ENCODE data around the gene COL9A2.

The COL9A2 gene

DNA sequence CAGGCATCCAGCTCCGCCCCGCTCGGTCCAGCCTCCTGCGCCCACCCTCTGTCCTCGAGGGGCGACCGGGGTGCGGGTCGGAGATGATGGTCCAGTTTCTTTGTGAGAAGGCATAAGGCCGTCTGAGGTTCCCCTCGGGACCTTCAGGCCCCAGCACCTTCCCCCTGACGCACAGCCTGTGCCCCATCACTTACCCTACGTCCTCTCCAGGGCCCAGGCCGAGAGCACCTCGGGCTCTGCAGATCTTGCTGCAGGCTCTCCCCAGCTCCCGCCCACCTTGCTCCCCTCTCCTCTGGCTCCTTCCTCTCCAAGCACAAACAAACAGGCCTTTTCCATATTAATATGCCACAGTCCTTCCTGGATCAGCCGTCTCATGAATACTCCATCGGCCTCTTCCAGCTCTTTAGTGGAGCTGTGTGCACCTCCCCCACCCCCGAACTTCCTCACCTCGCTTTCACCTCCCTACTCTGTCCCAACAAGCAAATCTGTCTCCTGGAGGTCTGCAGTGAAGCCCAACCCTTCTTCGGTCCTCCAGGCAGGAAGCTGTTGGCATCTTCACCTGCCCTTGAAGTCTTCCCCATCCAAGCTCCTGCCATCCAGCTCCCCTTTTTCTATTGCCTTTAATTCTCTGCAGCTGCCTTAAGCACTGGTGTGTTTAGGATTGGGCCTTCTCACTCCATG, 448 bp upstream of the COL9A2 start:
- DNase-seq = no peak

DNA sequence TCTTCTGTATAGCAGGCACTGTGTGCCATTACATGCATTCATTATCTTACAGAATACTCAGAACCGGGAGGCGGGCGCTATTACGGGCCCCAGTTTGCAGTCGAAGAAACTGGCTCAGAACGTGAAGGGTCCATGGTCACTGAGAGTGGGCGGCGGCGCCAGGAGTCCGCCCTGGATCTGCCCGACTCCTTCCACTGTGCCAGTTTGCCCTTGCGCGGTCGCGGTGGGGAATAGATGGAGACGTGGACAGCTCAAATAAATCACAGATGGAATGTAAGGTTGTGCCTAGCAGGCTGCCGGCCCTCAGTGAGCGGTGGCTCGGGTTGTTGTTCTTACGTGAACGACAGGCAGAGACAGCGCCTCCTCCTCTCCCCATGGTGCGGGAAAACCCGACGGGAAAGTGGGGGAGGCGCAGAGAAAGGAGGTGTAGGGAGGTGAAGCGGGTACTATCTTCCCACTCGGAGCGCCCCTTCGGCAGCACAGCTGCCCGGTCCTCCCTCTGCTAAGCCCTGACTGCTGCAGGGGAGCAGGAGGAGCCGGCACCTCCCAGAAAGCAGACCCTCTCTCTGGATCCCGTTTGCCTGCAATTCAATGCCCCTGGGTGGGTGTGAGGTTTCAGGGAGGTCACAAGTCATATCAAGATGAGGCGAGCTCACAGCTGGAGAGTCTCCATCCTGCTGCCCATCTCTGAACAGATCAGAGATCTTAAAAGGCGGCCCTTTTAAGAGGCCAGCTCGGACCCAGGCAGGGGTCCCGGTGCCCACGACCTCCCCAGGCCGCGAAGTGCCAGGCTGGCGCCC, 1.1 kb downstream of the COL9A2 start:
- no peak for DNase-seq

DNA sequence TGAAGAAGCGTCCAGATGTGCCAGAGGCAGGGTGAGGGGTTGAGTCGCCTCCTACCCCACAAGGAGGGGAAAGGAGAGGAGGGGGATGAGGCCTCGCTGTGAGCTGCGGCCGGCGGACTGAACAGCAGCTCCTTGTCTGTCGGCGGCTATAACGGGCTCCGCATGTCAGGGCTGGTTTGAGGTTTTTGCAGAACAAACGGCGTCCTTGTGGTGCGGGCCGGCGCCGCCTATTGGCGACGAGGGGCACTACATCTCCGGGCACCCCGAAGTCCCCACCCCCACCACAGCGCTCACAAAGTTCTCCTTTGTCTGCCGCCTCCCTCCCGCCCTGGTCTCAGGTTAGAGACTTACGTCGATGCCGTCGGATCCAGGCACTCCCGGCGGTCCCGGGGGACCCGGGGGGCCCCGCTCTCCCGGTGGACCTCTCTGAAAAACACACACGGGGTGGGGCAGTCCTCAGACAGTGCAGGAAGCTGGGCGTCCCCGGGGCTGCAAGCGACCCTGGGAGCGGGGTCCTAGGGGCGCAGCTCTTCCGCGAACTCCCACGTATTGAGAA, 1.8 kb downstream of the COL9A2 start:
- DNase-seq = no peak

DNA sequence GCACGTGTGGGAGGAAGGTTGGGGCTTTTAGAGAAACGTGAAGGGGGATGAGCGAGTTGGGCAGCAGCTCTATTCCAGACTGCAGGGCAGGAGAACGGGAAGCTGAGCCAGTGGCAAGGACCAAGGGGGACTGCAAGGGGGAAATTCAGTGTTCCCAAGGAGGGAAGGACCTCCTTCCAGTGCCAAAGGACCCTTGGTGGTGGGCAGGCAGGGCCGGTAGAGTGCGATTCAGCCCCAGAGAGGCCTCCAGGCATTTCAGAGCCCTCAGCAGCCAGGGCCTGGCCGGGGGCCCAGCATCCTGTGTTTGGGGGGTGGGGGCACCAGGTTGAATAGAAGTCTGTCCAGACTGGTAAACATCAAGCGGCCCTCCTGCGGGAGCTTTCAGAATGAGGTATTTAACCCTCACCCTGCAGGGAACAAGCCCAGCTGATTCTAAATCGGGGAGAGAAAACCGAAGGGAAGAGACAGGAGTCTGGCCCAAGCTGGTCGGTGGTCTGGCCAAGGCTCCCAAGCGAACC, 2.3 kb downstream of the COL9A2 start:
- no peak for DNase-seq

DNA sequence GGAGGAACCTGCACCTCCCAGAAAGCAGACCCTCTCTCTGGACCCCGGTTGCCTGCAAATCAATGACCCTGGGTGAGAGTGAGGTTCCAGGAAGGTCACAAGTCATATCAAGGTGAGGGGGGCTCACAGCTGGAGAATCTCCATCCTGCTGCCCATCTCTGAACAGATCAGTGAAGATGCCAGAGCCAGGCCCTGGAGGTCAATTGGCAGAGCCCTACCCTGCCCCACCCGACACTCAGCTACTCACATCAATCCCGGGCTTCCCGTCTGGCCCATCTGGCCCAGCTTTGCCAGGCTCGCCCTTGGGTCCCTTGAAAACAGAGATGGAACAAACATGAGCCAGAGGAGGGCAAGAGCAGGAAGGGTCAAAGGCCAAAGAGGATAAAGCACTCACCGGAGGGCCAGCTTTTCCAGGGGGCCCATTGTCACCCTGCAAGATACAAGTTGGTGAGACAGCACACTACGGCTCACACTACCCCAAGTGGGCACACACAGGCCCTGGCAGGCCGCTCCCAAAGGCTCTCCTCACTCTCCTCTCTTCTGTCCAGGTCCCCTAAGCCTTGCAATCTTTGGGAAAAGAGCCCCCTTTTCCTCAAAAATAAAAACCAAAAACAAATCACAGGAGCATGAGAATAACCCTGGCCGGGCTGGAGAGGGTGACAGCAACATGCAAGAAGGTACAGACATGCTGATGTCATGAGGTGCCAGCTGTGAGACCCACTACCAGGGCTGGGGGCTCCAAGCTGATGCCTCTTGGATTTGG, 2.9 kb downstream of the COL9A2 start:
- no peak for DNase-seq

DNA sequence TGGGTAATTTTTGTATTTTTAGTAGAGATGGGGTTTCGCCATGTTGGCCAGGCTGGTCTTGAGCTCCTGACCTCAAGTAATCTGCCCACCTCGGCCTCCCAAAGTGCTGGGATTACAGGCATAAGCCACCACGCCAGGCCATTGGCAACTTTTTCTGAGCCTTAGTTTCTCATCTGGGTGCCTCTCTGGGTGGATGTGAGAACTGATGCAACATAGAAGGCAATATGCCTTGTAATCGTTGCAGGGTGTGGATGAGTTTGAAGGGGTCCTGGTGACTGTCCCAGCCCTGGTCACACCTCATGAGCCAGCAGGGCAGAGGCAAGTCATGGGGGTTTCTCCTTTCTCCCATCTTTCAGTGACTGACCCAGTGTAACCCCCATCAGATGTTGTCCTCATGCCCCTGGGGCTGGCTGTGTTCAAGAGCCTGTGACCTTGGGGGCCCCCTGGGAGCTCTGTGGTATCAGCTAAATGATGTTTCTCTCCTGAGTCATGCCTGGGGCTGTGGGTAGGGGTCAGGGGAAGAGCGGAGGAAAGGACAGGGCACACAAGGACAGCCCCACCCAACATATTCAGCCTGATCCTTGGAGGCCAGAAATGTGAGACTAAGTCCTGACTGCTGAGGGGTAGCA, 3.6 kb downstream of the COL9A2 start:
- no peak for DNase-seq

DNA sequence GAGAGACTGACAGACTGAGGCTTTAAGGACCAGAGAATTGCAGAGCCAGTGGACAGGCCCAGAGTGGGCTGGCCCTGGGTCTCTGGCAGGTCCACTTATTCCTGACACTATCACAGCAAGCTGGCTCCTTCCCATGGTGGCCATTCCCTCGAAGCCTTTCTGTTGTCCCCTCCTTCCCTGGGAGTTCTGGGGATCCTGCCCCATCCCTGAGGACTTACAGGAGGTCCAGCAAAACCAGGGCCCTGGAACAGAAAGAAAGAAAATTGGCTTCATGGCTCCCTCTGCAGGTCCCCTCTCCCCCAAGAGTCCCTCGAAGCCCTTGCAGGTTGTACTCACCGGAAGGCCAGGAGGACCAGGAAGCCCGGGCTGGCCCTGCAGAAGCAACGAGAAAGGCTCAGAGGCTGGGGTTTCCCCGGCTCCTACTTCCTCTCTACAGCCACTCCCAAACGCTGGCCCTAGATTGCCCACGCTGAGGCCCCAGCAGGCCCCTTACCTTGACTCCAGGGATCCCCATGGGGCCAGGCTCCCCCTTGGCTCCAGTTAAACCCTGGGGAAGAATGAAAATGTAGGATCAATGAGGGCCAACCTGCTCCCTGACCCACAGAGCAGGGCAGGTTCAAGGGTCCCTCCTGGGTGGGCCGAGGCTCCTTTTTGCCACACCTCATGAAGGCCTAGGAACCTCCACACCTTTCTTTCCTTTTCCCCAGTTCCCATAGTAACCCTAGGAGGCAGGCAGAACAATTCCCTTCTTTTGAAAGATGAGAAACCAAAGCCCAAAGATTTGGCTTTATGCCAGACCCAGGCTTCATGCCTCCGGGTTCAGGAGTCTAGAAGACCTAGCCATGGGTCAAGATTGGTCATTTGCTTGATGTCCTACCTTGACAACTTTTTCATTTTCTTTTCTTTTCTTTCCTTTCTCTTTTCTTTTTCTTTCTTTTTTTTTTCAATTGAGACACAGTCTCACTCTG, 4.6 kb downstream of the COL9A2 start:
- DNase-seq = no peak

DNA sequence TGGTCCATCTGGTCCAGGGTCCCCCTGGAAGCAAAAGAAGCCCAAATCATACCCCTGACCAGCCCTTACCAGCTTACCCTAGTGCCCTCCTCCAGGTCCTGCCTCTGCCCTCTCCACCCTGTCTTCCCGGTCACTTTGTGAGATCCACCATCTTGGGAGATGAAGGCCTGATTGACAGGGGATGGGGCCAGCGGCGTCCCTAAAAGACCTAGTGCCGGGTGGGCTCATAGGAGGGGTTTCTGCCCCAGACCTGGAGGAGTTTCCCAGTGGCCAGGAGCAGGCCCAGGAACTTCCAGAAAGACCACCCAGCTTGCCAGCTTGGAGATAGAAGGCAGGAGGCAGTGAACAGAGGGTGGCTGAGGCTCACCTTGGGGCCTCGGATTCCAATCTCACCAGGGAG, 5.4 kb downstream of the COL9A2 start:
- DNase-seq = no peak

DNA sequence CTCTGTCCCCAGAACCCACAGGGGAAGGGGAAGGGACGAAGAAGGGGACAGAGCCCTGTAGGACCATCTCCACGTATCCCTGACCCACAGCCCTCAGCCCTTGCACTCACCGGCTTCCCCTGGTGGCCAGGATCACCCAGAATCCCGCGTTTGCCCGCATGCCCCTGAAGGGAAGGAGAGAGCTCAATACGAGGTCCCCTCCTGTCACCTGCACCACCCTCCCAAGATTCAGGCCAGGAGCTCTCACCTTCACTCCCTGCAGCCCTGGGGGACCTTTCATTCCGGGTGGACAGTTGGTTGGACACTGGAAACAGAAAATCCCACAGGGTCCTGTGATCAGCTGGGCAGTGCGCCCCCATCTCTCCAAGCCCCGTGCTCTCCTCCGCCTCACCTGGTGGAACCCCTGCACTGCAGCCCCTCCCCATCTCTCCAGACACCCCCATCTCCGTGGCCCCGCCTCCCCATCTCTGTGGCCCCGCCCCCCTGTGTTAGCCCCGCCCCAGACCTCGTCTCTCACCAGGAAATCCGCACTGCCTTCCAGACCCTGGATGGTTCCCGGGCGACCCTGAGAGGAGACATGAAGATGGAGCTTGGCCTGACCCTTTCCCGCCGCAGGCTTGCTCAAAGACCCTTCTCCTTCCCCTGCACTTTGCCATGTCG, 6.0 kb downstream of the COL9A2 start:
- DNase-seq = no peak

DNA sequence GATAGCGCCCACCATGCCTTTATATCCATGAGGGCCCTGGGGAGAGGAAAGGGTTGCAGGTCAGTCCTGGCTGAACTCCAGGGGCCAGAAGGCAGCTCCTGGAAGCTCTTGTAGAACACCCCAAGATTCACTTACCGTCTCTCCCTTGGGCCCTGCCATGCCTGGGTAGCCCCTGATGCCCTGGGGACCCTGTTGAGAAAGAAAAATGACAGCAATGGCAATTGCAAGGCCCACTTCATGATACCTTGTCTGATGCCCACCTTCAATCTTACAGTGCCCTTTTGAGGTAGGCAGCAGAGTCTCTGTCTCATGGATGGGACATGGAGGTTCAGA, 7.0 kb downstream of the COL9A2 start:
- DNase-seq = no peak

DNA sequence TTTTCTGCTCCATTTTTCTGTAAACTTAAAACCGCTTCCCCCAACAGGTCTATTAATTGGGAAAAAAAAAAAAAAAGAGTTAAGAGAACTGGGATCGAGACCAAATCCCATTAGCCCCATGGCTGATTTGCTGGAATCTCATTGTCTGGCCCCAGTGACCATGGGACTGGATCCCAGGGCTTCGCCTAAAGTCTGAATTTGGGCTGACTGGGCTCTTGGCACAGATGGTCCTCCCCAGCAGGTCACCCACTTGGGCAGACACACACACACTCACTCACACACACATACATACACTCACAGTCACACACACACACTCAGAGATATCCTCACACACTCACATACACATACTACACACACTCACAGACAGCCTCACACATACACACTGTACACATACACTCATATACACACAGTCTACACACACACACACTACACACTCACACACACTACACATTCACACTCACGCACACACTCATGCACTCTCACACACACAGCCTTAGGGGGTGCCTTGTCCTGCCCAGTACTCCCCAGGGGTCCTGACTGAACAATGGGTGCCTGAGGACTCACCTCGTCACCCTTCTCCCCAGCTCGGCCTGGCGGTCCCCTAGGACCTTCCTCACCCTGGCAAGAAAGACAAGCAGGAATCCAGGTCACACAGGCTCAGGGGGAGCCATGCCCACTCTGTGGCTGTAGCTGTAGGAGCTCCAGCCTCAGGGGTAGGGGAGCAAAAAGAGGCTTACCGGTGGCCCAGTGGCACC, 7.5 kb downstream of the COL9A2 start:
- DNase-seq = no peak

DNA sequence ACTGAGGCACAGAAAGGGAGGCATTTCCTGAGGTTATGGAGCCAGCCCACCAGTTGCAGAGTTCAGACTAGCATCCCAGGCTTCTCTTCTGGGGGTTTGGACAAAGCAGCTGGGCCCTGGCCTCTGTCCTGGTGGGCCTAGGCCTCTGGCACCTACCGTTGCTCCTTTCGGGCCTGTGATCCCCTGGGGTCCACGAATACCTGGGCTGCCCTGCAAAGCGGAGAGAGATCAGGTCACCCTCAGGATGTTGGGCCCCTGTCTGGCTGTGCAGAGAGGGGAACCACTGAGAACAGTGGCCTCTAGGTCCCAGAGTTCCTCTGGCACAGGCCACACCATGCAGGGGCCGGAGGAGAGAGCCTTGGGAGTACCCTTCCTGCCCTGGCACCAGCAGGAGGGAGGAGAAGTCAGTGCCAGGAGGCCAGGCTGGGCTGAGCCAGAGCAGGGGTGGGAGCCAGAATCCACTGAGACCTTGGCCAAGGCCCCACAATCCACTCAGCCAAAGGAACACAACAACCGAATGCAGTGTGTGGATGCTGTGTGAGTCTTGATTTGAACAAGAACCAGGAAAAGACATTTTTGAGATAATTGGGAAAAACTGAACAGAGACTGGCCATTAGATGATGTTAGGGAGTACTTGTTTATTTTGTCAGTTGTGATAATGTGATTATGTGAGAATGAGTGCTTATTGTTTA, 8.9 kb downstream of the COL9A2 start:
- peak in 1 of 2 experiments; percentile 9 for DNase-seq

DNA sequence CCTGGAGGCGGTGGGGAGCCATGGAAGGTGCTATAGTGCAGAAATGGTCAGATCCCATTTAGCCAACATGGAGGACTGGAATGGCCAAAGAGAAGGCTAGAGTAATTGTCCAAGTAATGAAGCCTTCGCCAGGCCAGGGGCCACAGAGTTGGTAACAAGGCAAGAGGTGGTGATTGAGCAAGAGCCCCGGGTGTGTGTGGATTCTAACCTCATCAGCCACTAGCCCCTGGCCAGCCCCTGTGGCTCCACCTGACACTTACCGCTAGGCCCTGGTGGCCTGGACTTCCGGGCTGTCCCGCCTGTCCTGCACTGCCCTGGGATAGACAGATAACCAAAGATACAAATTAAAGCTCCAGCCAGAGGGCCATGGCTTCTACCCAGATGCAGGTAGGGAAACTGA, 9.9 kb downstream of the COL9A2 start:
- no peak for DNase-seq

DNA sequence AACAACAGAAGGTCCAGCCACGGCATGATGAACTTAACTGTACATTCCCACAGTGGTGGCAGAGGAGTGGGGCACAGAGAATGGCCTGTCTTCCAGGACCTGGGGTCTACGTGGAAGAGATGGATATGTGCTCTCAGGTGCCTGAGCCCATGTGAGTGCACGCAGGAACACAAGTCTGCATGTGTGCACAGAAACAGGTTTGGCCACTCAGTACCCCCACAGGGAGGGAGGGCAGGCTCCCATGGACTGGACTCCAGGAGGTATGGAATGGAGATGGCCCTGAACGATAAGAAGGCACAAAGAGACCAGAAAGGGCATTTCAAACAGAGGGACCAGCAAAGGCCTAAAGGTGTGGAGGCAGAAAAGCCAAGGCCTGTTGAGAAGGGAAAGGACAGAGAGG, 10.8 kb downstream of the COL9A2 start:
- DNase-seq = no peak

DNA sequence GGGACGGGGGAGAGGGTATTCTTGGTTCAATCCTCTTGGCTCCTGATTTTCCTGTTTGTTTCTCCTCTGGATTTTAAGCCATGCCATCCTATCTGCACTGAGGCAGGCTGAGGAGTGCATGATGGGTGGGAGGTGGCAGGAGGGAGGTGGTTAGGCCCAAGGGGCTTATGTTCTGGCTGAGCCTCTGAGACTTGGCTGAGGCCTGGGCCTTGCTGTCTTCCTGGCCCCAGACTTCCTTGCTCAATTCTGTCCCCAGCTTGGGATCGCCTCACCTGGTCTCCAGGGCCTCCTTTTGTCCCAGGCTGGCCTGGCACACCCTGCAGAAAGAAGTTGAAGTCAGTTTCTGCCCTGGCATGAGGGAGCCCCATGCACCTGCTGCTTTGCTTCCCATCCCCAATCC, 11.2 kb downstream of the COL9A2 start:
- no peak for DNase-seq

DNA sequence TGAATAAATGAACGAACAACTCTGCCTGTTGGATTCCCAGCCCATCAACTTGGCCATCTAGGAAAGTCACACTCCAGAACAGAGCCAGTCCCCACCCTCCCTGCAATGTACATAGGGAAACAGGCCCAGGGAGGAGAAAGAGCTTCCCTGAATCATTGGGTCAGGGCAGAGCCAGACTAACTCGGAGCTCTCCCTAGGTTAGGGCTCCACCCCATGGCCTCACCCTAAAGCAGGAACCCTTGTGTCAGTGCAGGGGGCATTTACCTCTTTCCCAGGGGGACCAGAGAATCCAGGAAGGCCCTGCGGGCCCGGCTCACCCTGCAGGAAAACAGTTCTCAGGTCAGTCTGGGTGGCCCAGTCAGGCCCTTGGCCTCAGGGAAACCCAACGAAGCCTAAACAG, 11.6 kb downstream of the COL9A2 start:
- no peak for DNase-seq

DNA sequence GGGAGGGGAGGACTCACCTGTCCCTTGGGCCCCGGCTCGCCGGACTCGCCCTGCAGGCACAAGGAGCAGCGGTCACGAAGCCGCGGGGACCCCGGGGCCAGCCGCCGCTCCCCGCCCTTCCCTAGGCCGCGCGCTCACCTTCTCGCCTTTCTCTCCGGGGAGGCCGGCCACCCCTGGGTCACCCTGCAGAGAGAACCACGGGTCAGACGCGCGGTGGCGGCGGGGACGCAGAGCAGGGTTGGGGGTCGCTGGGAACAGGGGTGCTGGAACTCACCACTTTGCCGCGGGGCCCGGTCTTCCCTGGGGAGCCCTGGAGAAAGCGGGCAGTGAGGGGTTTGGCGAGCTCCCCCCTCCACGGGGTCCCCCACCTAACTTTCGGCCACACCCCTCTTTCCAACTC, 13.3 kb downstream of the COL9A2 start:
- DNase-seq = no peak

DNA sequence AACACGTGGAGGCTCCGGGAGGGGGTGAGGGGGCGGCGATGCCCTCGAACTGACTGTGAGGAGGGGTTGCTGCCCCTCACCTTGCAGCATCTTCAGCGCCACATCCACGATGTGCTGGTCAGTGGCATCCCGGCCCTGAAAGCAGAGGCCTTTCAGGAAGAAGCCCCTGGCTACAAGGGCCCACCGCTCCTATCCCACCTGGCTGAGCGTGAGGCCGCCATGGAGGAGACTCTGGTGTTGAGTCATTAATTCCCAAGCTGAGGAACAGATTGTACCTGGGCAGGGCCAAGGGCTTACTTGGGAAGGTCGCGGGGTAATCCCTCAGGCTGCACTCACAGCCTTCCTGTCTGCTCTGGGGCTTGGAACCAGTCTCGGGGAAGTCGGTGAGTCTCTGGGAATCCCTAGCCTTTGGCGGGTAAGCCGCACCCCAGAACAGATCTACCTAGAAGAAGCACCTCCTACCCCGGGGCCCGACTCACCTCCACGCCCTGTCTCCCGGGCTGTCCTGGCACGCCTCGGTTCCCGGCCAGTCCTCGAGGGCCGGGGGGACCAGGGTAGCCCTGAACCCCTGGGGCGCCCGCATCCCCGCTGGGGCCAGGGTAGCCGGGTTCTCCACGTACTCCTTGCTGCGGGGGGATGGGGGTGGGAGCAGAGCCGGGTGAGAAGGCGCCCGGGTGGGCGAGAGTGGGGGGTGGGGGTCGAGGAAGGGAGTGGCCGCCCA, 13.9 kb downstream of the COL9A2 start:
- DNase-seq = no peak

DNA sequence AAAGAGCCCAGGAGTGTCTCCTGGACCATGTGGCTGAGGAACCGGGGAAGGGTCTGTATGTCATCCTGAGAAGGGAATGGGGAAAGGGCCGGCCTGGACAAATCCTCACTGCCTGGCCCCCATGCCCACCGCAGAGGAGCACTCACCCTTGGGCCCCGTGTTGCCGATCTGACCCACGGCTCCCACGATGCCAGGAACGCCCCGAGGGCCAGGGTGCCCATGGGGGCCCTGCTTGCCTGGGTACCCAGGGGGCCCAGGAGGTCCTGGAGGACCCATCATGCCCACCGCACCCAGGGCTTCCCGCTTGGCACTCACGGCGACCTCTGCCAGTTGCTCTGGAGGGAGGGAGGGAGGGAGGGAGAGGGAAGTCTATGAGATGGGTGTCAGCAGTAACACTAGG, 14.6 kb downstream of the COL9A2 start:
- DNase-seq = no peak
